CD4-positive, alpha-beta T cell treated with Interleukin-12 subunit alpha and Interleukin-12 subunit beta, for 1 hour (primary cell): Measurements from ENCODE around the gene INSM1.

ENCODE experiments used
- DNase-seq: peaks from one replicate; pipeline ENCODE4 v3.0.0-alpha.2; 2020

The INSM1 gene

DNA sequence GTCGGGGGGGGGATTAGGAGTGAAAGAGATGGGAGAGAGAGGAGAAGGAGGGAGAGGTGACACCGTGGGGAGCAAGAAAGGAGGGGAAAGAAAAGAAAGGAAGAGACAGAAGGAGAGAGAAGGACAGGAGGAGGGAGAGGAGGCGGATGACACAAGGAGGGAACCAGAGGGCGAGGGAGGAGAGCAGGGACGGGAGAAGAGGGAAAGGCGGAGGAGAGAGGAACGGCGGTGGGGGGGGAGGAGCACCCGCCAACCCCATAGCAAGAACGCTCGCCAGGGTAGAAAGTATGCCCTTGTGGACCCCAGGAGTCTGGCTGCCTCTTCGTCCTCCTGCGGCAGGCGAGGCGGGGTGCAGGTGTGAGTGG is 4.5 kb upstream of the INSM1 start:
- no peak for DNase-seq

DNA sequence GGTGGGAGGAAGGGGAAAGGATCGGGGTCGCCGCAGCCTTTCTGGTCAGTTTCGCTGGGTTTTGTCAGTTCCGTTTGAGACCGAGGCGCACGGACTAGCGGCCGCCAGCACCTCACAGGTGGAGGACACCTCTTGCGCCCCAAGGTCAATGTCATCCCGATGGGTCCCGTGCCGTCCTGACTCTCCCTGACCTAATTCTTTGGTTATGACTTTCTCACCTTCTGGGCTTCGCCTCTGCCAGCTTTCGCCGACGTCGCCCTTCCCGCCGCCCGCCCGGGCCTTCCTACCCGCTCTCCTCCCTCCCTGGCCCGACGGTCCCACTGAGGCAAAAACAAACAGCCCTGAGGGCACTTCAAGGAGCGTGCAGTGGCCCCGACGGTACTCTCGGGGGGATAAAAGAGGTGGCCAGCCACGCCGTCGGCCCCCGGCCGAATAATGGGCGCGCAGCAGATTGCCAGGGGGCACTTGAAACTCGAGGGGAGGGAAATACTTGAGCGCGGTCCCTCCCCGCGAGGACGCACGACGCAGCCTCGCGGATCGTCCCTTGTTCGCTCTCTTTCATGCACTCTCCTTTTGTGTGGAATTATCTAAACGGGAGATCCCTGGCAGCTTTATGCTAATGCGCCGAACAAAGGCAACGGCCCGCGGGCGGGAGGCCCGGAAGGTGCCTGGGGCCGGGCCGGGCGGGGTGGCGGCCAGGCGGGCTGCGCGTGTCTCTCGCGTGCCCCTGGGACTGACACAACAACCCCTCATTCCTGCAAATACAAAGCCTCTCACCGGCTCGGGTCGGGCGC is 3.9 kb upstream of the INSM1 start:
- DNase-seq: no peak

DNA sequence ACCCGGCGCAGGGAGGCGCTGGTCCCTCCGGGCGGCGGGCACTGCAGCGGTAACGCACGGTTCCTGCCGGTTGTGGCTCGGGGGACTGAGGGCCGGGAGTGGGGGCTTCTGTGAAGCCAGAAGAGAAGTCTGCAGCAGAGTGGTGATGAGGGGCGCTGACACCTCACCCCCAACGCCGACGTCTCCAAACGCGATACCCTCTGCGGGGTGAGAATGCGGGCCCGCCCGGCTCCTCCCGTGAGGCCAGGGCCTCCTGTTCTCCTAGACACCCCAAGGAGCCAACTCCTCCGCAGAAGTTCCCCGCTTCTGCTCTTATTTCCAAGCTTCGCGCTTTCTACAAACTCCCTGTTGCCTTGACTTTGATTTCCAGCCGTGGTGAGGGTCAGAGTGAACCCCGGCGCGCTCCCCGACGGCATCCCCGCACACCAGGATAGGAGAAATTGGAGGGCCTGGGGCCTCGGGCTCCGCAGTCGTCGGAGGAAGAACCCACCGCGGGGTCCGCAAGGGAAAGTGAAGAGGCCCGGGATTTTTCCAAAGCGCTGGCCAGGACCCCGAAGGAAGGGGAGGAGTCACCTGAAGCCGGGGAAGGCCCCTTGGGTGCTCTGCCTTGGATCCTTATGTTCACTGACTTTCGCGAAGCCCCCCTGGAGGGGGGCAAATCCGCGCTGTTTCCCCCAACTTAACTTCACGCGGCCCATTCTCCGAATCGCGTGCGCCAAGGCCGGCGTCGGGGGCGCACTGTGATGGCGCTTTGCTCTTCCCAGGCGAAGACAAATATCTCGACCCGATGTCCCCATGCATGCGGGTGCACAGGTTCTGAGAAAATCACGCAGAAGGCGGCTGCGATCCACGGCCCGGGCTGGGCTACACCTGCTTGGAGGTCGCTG is 3.1 kb upstream of the INSM1 start:
- DNase-seq: no peak

DNA sequence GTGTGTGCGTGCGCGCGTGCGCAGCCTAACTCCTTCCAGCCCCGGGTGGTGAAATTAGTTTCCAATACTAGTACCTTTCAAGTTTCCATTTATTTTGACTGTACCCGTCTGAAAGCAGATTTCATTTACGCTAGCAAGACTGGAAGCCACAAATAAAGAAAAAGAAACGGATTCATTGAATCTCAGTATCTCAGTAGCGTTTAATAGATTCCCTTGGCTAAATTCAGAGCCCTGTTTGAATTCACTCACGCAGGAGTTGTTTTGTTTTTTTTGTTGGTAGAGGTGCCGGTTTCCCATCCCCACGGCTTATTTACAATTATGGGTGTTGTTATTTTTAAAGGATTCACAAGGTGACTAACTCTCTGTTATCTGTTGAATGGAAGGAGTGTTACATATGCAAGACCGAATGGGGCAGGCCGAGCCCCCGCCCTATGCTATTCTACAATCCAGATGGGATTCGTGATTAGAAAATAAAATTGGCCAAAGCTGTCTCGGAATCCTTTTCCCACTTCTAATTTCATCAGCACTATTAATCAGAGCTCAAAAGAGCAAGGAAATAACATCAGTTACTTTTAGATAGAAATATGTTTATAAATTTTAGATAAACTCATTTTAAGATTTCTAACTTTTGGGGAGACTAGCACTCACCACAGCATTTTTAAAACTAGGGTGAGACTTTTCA is 2.3 kb upstream of the INSM1 start:
- no peak for DNase-seq

DNA sequence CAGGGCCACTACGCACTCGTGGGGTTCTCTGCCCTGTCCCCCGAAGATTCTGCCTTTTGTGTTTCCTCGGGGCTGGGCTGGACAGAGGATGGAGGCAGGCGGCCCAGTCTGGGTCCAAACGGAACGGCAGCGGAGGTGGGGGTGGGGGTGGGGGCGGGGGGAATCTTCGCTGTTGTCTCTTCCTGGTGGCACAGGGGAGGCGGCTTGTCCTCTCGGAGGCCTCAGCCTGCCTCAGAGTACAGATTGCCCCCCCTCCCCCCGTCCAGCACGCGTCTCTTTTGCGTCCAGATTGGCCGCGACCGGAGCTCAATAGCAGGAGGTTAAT is 1.4 kb upstream of the INSM1 start:
- no peak for DNase-seq

DNA sequence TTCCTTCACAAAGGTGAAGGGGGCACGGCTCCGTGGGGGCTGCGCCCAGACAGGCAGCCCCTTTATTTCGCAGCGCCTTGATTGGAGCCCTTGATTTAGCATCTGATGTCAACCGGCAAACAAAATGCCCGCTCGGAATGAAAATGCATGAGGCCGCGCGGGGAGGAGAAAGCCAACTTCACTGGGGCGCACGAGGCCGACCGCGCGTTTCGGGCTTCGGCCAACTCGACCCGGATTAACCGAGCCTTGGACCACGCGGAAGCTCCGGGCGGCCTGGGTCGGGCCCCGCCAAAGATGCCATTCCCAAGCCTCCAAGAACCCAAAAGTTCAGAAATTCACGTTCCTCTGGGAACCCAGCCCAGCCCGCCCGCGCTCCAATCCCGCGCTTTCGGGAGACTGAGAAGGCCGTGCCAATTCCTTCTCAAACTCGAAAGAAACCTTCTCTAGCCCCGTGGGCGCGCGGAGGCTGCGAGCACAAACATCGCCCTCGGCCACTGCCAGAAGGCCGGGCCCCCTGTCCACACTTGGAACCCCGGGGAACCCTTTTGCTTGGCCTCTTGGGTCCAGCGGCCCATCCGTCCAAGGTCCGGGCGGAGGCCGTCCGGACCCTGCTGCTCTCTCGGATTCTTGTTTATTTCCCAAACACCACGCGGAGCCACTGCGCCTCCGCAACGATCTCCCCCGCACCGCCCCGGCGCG is 879 bp upstream of the INSM1 start:
- no peak for DNase-seq

DNA sequence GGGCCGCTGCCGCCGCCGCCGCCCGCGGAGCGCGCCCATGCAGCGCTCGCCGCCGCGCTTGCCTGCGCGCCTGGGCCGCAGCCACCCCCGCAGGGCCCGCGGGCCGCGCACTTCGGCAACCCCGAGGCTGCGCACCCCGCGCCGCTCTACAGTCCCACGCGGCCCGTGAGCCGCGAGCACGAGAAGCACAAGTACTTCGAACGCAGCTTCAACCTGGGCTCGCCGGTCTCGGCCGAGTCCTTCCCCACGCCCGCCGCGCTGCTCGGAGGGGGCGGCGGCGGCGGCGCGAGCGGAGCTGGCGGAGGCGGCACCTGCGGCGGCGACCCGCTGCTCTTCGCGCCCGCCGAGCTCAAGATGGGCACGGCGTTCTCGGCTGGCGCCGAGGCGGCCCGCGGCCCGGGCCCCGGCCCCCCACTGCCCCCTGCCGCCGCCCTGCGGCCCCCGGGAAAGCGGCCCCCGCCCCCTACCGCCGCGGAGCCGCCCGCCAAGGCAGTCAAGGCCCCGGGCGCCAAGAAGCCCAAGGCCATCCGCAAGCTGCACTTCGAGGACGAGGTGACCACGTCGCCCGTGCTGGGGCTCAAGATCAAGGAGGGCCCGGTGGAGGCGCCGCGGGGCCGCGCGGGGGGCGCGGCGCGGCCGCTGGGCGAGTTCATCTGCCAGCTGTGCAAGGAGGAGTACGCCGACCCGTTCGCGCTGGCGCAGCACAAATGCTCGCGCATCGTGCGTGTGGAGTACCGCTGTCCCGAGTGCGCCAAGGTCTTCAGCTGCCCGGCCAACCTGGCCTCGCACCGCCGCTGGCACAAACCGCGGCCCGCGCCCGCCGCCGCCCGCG is 730 bp downstream of the INSM1 start:
- no peak for DNase-seq

DNA sequence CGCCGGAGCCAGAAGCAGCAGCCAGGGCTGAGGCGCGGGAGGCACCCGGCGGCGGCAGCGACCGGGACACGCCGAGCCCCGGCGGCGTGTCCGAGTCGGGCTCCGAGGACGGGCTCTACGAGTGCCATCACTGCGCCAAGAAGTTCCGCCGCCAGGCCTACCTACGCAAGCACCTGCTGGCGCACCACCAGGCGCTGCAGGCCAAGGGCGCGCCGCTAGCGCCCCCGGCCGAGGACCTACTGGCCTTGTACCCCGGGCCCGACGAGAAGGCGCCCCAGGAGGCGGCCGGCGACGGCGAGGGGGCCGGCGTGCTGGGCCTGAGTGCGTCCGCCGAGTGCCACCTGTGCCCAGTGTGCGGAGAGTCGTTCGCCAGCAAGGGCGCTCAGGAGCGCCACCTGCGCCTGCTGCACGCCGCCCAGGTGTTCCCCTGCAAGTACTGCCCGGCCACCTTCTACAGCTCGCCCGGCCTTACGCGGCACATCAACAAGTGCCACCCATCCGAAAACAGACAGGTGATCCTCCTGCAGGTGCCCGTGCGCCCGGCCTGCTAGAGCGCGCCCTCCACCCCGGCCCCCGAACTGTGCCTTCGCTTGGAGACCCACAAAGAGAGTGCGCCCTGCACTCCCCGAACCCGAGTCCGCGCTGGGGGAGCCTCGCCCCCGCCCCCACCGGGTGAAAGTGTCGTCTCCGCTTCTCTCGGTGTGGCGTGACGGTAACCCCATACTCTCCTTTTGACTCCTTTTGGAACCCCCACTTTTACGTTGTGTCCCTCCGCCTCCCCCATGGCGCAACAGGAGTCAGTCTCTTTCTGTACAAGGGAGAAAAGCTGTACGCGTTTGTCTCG is 1.6 kb downstream of the INSM1 start:
- DNase-seq: no peak

DNA sequence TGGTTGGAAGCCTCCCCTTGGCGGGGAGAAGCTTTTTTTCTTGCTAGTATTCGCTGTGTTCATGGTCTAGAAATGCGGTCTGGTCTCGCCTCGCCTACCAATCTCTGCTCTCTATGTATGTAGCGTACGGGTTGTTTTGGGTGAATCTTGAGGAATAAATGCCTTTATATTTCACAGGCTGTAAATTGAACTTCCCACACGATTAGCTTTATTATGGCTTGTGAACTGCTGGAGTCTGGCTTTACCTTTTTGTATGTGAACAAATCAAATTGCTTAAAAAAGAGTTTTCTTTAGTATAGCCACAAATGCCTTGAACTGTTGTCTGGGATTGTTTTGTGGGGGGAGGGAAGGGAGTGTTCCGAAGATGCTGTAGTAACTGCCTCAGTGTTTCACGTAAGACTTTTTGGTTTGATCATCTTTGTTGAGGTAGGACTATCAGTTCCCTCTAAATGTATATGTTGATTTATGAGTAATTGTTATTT is 2.2 kb downstream of the INSM1 start:
- no peak for DNase-seq

DNA sequence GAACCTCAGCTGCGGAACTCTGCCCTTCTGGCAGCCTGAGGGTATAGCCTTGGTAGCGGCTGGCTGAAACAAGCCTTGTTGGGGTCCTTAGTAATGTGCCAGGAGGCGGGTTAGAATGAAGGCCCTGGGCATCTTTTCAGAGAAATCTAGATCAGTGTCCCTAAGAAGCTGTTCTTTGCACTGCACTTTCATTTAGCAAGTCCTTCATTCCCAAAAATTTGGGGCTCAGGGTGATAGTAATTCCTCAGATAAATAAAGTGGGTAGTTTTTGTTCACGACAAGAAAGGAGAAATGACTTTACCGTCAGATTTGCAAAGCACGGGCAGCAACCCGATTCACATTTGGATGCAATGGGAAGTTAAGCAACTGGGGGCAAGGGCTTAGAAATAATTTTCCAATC is 3.2 kb downstream of the INSM1 start:
- no peak for DNase-seq

DNA sequence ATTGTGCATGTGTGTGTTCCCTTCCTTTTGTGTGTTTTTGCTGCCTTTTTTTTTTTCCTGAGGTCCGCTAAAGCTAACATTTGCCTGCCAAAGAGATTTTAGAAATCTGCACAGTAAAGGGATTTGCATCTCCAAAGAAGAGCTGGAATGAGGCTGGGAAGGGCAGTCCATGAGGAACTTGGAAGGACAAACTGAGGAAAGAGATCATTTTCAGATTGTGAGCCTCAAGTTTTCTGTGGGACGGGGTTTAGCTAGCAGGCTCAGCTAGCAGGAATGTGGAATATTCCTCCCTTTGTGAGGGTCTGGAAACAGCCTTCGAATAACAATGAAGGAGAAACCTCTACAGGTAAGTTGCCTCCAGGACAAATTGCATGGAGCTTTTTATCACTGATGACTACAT is 3.8 kb downstream of the INSM1 start:
- DNase-seq: no peak

DNA sequence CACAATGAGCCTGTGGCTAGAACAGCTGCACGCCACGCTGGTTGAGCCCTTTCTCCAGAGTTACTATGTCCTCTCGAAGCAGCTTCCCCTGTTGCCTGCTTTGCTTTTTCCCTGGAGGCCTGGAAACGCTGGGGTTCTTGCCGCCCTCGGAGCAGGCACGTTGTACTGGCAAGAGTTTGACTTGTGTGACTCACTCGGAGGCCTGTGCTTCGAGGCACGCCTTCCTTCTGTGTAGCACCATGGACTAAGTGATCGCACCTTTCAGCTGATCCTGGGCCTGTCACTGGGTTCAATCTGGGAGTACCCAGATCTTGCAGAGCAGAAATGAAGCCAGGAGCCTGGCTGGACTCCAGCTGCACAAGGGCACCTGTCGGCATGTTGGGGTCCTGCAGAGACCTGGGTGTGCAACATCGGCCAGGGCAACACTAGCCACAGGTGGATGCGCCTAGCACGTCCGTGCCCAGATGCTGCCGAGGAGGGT is 5.2 kb downstream of the INSM1 start:
- DNase-seq: no peak

DNA sequence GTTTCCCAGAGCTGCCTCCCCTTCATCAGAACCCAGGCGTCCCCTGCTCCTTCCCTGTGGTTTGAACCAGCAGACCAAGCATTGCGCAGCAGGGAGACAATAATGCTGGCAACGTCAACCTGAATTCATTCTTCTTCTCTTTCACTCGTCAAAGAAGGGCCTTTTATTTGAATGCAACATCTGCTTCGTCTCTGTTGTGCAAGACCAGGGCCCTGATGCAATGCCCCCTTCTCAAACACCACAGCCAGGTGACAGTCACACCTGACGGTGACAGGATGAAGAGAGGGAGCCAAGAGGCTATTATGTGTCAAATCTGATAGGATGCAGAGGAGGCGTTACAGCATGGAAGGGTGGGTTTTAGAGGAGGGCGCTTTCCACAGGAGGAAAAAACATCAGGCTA is 8.0 kb downstream of the INSM1 start:
- no peak for DNase-seq

DNA sequence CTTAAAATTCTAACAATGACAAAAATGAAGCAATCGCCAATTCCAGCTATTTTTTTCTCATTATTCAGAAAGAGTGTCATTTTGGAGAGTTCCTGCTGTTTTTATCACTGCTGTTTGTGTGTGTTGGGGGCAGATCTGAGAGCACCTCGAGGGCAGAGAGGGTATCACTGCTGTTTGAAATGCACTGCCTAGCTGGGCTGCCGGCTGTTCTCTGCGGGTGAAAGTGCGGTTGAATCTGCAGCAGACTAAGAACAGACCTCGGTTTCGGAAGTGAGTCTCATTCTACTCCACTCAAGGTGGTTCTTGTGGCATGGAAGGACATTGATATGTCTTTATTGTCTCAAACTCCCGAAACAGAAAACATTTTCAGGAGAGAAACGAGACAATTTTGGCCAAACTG is 18.3 kb downstream of the INSM1 start:
- no peak for DNase-seq

DNA sequence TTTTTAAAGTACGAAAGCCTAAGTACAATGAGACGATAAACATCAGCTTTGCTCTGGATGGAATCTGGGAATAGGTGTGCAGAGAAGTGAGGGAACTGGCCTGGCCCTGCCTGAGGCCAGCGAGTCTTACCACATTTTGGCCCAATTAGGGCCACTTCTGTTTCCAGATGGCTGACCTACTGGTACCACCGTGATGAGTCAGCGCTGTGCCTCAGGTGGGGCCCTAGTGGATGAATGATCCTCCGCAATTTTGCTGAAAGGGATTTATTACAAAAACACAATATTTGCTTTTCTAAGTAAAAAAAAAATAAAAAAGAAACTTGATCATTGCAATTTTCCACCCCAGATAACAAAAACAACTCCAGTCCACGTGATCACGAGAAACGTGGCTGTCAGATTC is 22.5 kb downstream of the INSM1 start:
- no peak for DNase-seq

DNA sequence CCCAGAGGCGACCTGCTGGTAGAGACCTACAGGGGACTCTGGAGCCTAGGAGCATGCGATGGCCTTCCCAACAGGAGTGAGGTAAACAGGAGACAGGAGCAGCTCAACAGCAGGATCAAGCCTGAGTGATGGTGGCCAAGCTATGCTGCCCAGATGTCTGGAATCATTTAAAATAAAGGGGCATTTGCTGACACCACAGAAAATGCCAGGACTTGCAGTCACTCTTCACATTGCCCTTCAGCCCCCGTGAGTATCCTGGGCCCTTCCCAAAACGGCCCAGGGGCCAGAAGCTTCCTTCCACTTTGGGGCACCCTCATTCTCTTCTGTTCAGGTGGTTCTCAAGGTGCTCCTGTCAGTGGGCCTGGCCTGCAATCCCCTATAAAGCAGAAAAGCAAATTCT is 23.2 kb downstream of the INSM1 start:
- no peak for DNase-seq

DNA sequence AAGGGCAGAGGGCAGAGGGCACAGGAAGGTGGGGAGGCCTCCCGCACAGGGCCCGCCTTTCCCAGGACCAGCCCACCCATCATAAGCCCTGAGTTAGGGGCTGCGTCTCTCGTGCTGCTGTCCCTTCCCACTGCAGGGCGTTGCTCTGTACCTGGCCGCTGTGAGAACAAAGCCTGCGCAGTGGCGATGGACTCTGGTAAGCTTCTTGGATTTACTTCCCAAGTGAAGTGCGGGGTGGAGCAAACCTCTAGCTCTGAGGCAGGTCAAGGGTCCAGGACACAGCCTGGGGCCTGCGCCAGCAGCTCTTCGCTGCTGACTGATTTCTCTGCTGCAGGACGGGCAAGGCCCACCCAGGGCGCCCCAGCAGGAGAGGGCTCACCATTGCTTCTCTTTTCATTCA is 23.9 kb downstream of the INSM1 start:
- DNase-seq: no peak

DNA sequence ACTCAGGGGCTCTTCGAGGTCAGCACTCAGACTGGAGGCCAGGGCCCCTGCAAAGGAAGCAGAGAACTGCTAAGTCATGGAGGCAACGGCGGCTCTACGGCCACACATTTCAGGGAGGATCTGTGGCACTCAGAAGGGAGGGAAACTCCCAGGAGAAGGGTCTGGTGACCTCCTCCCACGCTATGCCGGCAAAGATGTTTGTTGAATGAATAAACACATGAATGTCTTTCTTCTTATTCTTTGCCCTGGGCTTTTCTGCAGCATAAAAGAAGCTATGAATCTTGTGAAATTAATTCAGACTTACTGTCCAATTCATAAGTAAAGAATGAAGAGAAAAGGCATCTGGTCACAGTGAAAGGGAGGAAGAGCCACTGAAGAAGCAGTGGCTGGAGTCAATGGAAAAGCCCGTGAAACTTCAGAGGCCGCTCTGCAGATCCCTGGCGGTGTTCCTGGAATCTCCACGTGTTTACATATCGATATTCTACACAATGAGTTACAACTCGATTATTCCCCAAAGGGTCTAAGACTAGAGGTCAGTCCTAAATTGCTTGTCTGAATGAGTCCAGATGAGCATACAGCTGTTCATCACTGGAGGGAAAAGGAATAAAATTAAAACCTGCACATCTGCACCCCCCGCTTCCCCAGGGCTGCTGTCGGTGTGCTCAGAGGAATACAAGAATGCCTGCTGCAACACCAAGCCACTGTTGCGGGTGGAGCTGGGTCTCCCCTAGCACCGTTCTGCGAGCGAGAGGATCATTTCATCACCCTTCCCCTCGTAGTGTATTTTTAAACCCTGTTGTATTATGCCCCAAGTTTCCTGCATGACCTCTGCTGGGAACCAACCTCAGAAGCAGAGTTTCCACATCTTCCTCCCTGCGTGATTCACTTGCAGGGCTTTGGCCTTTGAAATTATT is 25.6 kb downstream of the INSM1 start:
- no peak for DNase-seq

DNA sequence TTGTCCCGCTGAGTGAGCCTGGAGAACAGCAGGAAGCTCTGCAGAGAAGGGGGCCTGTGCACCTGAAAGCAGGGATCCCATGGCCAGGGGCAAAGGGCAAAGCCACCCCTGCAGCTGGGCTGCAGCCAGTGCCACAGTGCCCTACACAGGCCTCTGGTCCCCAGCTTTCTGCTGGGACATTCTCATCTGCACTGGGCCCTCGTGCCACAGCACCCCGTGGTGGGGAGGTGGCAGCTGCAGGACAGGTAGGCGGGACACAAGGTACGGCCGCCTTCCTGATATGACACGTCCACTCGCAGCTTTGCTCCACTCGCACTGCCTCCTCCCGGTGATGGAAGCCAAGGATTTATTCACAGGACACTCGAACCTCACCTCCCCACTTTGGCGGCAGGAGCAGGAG is 27.2 kb downstream of the INSM1 start:
- DNase-seq: no peak
